ENCODE data around the gene SPATA22.
"Not testable (repeated sequence)": the region's sequence is repeated elsewhere in the genome, so short reads cannot be mapped to it uniquely, and the experiment has no call there.

Gene SPATA22

GRCh38 chr17:3474212-3474611 is 2.6 kb upstream of the SPATA22 start:
- no peak for DNase-seq (ENCODE audit: low read depth)

GRCh38 chr17:3472137-3472536 is 518 bp upstream of the SPATA22 start:
- DNase-seq (ENCODE audit: low read depth): no peak

- DNase-seq (ENCODE audit: low read depth): no peak
These were observed 2.1 kb downstream of the SPATA22 start for GRCh38 chr17:3469529-3469928.

GRCh38 chr17:3466355-3466754 is 5.3 kb downstream of the SPATA22 start:
- DNase-seq (ENCODE audit: low read depth): not testable (repeated sequence)

- no peak for DNase-seq (ENCODE audit: low read depth)
These were observed 23.5 kb downstream of the SPATA22 start for GRCh38 chr17:3448059-3448665.

- DNase-seq (ENCODE audit: low read depth): no peak
These were observed 24.0 kb downstream of the SPATA22 start for GRCh38 chr17:3447625-3448024.

GRCh38 chr17:3440451-3440850 is 31.2 kb downstream of the SPATA22 start:
- DNase-seq (ENCODE audit: low read depth): no peak

- DNase-seq (ENCODE audit: low read depth): no peak
These were observed 33.3 kb downstream of the SPATA22 start for GRCh38 chr17:3438368-3438767.

- no peak for DNase-seq (ENCODE audit: low read depth)
These were observed 37.9 kb downstream of the SPATA22 start, which contains the start of gene OR1E2 for GRCh38 chr17:3433741-3434140. Gene OR1E2 (minus strand): TSS chr17:3433841. CDS start chr17:3433841, 0 bp downstream.

GRCh38 chr17:3433215-3433614 is 38.4 kb downstream of the SPATA22 start:
- DNase-seq (ENCODE audit: low read depth): not testable (repeated sequence)

- DNase-seq (ENCODE audit: low read depth): no peak
These were observed 53.4 kb downstream of the SPATA22 start for GRCh38 chr17:3418222-3418621.

GRCh38 chr17:3415610-3416009 is 56.0 kb downstream of the SPATA22 start:
- DNase-seq (ENCODE audit: low read depth): no peak

- DNase-seq (ENCODE audit: low read depth): not testable (repeated sequence)
These were observed 59.4 kb downstream of the SPATA22 start for GRCh38 chr17:3412216-3412615.

- DNase-seq (ENCODE audit: low read depth): no peak
These were observed 60.5 kb downstream of the SPATA22 start, which contains the start of gene OR3A3 for GRCh38 chr17:3411070-3411469. Gene OR3A3 (plus strand): TSS chr17:3411370.

- not testable (repeated sequence) for DNase-seq (ENCODE audit: low read depth)
These were observed 67.8 kb downstream of the SPATA22 start for GRCh38 chr17:3403856-3404255.

- no peak for DNase-seq (ENCODE audit: low read depth)
These were observed 69.8 kb downstream of the SPATA22 start for GRCh38 chr17:3401786-3402185.

GRCh38 chr17:3400055-3400454 is 71.6 kb downstream of the SPATA22 start:
- no peak for DNase-seq (ENCODE audit: low read depth)

GRCh38 chr17:3398310-3398709 is 73.3 kb downstream of the SPATA22 start, which contains the start of gene OR1E1:
Gene OR1E1 (minus strand): TSS chr17:3398410. CDS start chr17:3398410, 0 bp downstream.
- DNase-seq (ENCODE audit: low read depth): no peak

GRCh38 chr17:3397801-3398200 is 73.8 kb downstream of the SPATA22 start:
- not testable (repeated sequence) for DNase-seq (ENCODE audit: low read depth)
